AG09309 (cell line): ENCODE results near the gene DPM3.
"Not testable (repeated sequence)": the region's sequence is repeated elsewhere in the genome, so short reads cannot be mapped to it uniquely, and the experiment has no call there.

ENCODE experiments used
- DNase-seq: peaks from one replicate; pipeline ENCODE4 v3.0.0-alpha.2; 2010; ENCODE audit warnings: low read depth
- H3K4me3 ChIP-seq: 2 replicates; pipeline ENCODE4 v1.5.1; 2011; ENCODE audit warnings: mild to moderate bottlenecking, low read depth, low read length, moderate library complexity; ENCODE audit not compliant: control insufficient read depth
- TF ChIP-seq, protein P1 (sequence below): IDR thresholded peaks from 2 replicates; pipeline ENCODE4 v1.5.1; 2011; ENCODE audit warnings: mild to moderate bottlenecking, low read depth, low read length, inconsistent platforms; ENCODE audit not compliant: insufficient read depth, control insufficient read depth; ENCODE audit errors: missing control alignments

DPM3 gene, protein sequence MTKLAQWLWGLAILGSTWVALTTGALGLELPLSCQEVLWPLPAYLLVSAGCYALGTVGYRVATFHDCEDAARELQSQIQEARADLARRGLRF

DNA sequence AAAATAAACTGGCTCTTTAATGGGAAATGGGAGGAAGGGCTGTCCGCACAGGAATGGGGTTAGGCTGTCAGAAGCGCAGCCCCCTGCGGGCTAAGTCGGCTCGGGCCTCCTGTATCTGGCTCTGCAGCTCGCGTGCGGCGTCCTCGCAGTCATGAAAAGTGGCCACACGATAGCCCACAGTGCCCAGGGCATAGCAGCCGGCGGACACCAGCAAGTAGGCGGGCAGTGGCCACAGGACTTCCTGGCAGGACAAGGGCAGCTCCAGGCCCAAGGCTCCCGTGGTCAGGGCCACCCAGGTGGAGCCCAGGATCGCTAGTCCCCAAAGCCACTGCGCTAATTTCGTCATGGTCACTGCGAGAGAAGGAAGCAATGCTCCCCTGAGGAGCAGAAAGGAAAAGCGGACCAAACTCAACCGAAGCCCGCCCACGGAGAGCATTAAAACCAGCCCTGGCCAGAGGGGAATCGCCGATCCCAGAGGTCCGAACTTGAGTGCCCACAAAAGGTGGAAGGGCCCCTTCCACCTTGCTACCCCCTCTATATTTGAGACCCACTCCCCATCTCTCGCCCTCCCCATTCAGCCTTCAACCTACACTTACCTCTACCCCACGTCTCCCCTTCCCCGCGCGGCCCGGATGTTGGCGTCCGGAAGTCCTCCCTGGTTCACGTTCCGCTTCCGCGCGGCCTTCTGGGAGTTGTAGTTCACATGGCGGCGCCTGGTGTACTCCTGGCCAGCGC, at the start of gene DPM3:
TSS of gene DPM3 (minus strand) at position 637 of the 735 bp plus-strand sequence. CDS start at position 346, 291 bp downstream.
- peak within 1 kb of the TSS; percentile 83 for H3K4me3 ChIP-seq
- TF ChIP-seq, protein P1, sequence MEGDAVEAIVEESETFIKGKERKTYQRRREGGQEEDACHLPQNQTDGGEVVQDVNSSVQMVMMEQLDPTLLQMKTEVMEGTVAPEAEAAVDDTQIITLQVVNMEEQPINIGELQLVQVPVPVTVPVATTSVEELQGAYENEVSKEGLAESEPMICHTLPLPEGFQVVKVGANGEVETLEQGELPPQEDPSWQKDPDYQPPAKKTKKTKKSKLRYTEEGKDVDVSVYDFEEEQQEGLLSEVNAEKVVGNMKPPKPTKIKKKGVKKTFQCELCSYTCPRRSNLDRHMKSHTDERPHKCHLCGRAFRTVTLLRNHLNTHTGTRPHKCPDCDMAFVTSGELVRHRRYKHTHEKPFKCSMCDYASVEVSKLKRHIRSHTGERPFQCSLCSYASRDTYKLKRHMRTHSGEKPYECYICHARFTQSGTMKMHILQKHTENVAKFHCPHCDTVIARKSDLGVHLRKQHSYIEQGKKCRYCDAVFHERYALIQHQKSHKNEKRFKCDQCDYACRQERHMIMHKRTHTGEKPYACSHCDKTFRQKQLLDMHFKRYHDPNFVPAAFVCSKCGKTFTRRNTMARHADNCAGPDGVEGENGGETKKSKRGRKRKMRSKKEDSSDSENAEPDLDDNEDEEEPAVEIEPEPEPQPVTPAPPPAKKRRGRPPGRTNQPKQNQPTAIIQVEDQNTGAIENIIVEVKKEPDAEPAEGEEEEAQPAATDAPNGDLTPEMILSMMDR: no peak
- no peak for DNase-seq

DNA sequence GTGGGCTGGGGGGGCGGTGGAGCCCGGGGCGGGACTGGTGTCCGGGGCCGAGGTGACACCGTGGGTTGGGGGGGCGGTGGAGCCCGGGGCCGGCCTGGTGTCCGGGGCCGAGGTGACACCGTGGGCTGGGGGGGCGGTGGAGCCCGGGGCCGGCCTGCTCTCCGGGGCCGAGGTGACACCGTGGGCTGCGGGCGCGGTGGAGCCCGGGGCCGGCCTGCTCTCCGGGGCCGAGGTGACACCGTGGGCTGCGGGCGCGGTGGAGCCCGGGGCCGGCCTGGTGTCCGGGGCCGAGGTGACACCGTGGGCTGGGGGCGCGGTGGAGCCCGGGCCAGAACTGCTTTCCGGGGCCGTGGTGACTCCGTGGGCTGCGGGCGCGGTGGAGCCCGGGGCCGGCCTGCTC, 49.6 kb upstream of the DPM3 start:
- H3K4me3 ChIP-seq, DNase-seq: not testable (repeated sequence)

DNA sequence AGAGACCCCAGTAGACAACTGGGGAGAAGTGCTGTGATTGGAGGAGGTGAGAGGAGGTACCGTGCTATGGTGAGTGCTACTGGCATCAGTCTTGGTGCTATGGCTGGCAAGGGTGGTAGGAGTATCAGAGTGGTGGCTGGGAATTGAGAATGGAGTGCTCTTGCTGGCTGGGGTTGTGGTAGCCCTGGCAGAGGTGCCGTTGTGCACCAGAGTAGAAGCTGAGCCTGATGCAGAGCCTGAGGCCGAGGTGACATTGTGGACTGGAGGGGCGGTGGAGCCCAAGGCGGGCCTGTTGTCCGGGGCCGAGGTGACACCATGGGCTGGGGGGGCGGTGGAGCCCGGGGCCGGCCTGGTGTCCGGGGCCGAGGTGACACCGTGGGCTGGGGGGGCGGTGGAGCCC, 47.9 kb upstream of the DPM3 start:
- TF ChIP-seq, protein P1: no peak
- no peak overlapping the region for H3K4me3 ChIP-seq
- DNase-seq: no peak

DNA sequence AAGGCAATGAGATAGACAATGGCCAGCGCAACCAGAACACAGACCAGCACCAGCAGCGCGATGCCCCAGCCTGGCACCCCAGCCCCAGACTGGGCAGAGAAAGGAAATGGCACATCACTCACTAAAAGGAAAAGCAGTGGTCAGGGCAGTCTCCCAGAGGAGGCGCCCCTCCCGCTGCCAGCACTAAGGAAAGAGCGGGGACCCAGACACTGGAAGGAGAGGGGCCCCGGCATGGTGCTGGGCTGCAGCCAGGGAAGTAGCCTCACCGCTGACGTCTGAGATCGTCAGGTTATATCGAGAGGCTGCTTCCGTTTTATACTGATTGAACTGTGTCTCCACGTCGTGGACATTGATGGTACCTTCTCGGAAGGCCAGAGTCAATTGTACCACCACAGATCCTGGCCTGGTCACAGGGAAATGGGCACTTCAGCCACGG, 47.1 kb upstream of the DPM3 start:
- DNase-seq: no peak
- TF ChIP-seq, protein P1: no peak
- no peak overlapping the region for H3K4me3 ChIP-seq

DNA sequence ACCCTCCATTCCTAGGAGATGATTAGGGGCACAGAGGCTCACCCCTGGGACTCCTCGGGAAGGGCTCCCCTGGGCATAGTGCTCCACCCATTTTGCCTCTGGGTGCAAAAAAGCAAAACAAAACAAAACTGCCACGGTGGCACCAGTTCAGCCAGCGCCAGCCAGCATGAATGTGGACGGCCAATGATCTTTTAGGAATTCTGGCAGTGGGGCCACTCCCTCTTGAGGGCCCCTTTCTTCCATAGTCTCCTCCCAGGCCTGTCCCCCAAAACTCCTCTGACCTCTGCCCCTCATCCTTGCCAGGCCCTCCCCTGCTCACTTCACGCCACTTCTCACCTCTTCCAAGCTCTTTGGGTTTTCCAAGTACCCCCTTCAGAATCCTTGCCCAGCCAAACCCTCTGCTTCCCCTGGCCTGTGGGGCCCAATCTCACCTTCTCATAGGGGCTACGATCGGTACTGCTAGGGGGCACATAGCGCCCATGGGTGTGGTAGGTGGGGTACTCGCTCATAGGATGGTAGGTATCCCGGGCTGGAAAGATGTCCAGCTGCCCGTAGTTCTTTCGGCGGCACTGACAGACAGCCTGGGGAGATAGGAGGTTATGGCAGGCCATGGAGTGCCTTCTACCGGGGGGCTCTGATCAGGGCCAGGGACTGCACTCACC, 46.6 kb upstream of the DPM3 start:
- TF ChIP-seq, protein P1: no peak
- no peak overlapping the region for H3K4me3 ChIP-seq
- DNase-seq: no peak

DNA sequence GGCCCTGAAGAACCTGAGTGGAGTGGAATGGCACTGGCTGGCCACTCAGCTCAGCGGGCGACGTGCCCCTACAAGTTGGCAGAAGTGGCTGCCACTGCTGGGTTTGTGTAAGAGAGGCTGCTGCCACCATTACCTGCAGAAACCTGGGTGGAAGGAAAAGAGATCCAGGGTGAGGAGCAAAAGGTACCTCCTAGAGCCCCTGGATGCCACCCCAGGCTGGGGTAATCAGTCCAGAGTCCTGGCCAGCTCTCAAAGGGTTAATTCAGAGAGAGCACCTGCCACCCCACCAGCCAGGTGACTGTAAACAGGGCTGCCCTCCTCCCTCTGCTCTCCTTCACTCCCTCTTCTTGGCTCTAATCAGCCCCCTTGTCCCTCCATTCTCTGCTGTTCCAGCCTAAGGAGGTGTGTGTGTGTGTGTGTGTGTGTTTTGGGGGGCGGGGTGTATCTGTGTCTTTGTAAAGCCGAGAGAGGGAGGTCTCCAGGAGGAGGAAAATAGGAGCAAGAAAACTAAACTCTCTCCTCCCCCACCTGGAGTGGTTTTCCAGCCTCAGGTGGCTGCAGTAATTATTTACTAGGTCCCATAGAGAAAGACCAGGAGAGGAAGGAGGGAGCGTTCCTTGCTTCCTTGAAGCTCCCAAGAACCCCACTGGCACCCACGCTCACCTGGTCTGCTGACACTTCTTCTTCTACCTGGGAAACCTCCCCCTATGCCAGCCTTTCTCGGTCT, 45.9 kb upstream of the DPM3 start:
- TF ChIP-seq, protein P1: no peak
- no peak overlapping the region for H3K4me3 ChIP-seq
- DNase-seq: no peak

DNA sequence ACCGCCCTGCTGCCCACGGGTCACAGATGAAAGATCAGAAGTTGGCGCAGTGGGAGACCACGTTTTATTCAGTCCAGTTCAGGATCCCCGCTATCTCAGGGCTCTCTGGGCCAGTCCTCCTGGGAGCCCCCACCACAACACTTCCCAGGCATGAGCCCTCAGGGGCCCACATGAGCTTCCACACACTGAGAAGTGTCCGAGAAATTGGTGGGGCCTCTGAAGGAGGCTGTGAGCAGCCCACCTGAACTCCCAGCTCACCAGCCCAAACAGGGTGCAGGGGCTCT, 45.4 kb upstream of the DPM3 start:
- no peak for DNase-seq
- no peak overlapping the region for H3K4me3 ChIP-seq
- TF ChIP-seq, protein P1: no peak
